Hindlimb muscle (tissue), 1 donor: Measurements from ENCODE around the gene IFNA2. TPM values are rescaled to one million over a fixed set of nuclear protein-coding genes. Genes with fewer than 3 reads are reported as not detected.
"Not testable (repeated sequence)": the region's sequence is repeated elsewhere in the genome, so short reads cannot be mapped to it uniquely, and the experiment has no call there.

ENCODE experiments used
- DNase-seq: peaks from one replicate; pipeline ENCODE4 v3.0.0-alpha.2; 2013
- polyA plus RNA-seq: library from polyadenylated mRNA; unstranded; fragments of 120-200 nt; gene quantifications from one replicate; pipeline ENCODE4 v1.2.1, GENCODE V29; 2013; ENCODE audit not compliant: insufficient read length

Gene IFNA2
- not detected for polyA plus RNA-seq

DNA sequence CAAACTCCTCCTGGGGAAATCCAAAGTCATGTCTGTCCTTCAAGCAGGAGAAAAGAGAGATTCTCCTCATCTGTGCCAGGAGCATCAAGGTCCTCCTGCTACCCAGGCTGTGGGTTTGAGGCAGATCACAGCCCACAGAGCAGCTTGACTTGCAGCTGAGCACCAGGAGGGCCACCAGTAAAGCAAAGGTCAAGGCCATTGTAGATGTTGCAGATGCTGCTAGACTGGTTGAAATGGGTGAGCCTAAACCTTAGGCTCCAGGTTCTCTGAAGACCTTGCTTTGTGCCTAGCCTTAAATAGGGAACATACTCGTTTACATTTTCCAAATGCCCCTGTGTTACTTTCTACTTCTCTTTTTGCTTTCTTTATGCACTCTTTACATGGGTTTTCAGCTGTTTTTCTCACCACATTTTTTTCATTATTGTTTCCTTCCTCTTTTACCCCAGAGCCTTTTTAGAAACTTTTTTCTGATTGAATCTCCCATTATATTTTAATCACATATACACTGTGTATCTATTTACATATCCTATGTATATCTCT is at the start of gene IFNA2:
Gene IFNA2 (minus strand): TSS at position 268 of the 540 bp plus-strand sequence. CDS start 69 bp downstream, at position 199.
- DNase-seq: no peak

DNA sequence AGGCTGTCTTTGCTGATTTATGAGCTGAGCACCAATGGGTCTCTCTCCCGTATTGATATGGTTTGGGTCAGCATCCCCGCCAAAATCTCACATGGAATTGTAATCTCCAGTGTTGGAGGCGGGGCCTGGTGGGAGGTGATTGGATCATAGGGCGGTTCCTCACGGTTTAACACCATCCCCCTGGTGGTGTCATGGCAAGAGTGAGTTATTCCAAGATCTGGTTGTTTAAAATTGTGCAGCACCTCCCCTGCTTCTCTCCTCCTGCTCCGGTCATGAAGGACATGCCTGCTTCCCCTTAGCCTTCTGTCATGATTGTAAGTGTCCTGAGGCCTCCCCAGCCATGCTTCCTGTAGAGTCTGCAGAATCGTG is 49.8 kb upstream of the IFNA2 start:
- not testable (repeated sequence) for DNase-seq

DNA sequence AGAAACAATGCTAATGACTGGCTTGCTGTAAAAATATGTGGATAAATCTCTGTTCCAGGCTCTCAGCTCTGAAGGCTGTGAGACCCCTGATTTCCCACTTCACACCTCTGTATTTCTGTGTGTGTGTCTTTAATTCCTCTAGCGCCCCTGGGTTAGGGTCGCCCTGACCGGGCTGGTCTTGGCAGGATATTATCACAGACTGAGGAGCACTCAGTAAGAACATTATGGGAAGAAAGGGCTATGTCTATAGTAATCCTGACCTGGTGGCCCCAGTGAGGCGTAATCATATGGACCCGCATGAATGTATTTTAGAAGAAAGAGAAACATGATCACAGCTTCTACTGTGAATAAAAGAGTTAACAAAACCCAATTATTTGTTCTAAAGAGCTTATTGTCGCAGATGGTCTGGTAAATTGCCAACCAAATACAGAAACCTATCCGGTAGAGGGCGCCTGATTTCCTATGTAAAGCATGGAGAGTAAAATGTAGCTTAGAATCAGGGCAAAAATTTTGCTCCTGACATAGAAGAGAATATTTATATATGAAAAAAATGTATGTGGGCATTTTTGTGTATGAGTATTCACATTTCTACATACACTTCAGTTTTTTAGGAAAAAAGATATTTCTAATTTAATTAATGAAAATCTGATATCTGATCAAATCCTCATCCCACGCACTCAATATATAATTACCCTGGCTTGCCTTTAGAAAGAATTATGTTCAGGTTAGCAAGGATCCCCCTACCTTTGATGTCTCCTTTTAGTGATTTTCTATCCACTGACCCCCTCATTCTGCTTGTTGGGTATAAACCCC is 49.2 kb upstream of the IFNA2 start:
- DNase-seq: peak; percentile 22

DNA sequence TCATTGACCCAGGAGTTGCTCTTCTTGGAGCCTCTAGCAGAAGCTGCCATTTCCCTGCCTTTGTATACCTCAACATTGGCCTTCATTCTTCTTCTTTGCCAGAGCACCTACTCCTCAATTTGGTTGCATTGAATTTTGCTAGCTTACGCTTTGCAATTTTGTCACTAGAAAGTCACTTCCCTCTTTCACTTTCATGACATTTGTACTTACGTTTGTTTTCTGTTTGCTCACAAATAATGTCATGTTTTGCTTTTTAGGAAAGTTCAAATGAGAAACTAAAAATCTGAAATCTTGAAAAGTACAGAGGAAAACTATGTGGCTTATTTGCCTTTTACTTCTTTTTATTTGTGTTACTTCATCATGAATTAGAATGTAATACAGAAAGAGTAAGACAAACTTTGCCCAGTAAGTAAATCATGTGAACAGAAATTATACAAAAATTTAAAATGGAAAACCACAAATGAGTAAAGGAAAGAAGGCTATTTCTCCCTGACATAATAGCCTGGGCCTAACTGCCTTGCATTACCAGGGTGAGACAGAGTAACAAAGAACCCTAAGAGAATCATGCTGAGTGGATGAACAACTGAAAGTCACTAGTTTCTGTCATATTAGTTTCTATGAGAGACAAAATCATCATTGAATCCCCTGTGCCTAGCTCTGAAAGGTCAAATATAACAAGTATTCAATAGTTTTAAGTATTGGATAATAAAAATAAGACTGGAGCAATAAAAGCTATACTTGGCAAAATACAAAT is 47.7 kb upstream of the IFNA2 start:
- no peak for DNase-seq

DNA sequence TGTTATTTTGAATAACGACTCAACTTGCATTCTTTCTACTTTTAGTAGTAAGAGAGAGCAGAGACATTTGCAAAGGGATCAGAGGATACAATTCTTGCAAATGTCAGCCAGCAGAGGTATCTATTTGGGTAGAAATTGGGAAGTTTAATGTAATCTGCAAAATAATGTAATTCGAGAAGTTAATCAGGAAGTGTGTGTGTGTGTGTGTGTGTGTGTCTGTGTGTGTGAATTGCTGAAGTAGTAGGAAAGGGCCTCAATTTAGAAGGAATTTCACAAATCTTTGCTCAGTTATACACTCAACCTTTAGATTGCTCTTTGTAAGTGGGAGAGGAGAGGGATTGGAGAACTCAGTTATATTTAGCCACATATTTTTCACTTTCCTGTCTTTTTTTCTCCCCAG is 44.0 kb upstream of the IFNA2 start:
- no peak for DNase-seq

DNA sequence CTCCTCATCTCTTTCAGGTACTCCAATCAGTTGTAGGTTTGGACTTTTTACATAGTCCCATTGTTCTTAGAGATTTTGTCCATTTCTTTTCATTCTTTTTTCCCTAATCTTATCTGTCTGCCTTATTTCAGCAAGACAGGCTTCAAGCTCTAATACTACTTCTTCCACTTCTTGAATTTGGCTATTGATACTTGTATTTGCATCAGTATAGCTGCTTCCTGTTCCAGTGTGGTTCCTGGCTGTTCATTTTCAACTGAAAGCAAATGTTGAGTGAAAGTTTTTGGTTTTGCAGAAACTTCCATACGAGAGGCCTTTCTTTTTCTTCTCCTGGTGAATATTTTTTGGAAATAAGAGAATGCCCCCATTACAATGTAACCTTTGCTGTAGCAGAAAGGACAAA is 43.0 kb upstream of the IFNA2 start:
- no peak for DNase-seq

DNA sequence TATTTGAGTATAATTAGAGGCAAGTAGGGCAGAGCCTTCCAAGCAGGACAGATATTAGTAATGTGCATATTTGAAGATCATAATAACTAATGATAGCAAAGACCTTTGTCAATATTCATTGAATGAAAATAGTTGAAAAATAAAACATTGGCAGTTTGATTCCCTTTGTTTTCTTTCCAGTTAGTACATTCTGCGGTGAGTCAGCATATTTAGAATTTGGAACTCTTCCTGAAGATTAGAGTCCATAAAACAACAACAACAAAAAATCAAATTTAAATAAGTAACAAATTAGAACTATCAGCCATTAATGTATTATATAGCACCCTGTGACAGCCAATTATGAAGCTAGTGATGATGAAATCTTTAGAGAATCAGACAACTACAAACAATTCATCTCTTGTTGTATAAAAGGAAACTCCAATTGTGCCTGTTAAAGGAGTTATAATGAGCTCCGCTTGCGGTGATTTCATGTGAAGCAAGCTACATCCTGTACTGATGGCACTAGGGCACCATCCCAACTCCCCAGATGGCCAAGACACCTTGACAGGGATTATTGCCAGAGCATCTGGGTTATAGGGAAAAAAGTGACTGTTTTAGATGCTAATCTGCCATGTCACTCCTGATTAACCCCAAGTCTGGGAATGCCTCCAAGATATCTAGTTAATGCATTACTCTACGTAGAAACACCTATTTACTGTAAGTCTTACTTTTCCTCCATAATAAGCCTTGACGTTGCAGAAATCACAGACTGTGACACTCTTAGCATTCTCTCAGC is 30.5 kb upstream of the IFNA2 start:
- no peak for DNase-seq

DNA sequence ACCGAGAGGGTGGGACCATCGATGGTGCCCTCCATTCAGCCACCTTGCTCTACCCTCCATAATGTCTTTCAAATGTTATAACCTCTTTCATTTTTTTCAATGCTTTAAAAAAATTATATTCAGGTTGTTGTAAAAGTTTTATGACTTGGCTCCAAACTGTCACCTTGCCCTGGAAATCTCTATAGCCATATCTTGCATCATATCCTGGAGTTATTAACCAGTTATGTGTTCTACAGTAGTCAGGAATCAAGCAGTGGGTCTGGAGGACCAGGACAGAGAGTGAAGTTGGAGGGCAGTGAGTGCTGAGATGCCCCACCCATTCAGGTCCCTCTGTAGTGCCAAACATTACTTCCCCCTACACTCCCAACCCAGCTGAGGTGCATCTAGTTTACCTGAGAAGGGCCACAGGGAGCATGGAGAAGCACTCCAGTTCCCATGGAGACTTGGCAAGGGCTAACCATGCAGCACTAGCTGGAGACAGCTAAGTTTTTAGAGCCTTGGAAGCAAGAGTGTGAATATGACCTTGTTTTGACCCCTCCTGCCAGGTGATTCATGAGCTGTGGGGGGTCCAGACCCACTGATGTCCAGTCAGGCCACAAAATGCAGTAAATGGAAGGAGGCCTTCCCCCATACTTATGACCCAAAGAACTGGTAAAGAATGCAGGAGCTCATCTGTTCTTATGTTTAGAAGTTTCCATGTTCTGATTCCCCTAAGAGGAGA is 29.2 kb upstream of the IFNA2 start:
- DNase-seq: no peak

DNA sequence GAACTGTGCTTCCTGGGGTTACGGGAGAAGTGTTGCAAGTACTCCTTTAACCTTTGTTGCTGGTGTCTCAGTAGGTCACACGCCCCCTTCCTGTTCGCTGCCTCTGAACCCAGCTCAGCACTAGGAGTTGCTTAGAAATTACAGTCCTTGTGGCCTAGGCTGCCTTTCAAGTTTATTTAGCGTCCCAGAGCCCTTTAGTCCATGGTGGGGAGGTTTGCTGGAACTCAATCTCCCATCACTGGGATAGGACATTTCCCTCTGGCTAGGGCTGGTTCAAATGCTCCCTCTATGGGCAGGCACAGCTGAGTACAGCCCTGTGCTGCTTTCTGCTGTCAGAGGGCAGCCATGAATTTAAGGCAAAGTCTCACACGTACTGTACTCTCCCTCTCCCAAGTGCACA is 28.4 kb upstream of the IFNA2 start:
- no peak for DNase-seq

DNA sequence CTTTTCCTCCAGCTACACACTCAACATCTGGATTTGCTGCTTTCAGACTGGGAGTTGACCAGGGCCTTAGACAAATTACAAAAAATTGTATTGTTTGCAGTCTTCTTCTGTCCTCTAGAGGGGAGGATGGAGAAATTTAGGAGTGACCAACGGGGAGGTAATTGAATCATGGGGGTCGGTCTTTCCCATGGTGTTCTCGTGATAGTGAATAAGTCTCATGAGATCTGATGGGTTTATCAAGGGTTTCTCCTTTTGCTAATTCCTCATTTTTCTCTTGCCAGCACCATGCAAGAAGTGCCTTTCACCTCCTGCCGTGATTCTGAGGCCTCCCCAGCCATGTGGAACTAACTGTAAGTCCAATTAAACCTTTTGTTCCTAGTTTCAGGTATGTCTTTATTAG is 28.0 kb upstream of the IFNA2 start:
- DNase-seq: no peak

DNA sequence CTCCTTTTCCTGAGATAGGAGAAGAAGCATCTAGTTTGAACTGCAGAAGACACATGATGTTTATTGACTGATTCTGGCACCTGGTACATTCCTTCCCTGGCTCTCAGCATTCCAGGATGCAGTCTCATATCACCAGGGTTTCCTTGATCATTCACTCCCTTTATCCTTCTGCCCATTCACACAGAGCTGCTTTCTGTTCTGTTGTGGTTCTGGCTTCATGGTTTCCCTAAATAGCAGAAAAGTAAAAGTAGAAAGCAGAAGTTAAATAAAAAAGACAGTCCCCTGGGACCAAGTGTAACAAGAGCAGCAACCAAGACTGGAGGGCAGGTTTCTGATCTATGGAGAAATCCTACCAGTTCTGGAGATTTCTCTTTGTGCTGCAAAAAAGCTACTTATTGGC is 26.9 kb upstream of the IFNA2 start:
- no peak for DNase-seq

DNA sequence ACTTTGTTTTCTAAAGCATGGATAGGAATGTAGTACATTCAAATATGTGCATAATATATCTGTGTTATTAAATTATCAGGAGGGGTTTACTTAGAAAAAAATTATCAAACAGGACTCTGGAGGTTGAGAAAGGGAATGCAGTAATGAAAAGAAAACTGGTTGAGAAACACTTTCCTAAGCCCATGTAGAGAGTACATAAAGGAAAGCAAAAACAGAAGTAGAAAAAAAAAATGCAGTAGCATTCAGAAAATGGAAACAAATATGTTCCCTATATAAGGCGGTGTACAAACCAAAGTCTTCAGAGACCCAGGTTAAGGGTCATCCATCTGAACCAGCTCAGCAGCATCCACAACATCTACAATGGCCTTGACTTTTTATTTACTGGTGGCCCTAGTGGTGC is 23.6 kb upstream of the IFNA2 start, which contains the start of gene IFNA8:
Gene IFNA8 (plus strand): TSS at position 301 of the 400 bp plus-strand sequence. CDS start 60 bp downstream, at position 361.
- no peak for DNase-seq

DNA sequence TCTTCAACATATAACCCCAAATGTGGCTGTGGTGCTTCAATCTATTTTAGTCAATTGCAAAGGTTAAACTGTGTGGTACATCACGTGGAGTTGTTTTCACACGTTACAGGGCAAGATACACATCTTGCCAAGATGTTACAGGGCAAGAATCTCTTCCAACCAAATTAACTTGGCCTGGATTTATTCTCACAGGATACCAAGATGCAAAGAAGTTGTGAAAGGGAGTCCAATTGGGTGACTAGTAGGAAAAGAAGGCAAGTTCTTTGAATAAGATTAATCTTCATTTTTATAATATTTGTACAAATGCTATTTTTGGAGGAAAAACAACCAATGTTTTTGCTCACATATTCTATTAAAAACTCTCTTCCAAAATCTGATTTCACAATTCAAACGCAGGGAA is 18.9 kb upstream of the IFNA2 start:
- DNase-seq: no peak

DNA sequence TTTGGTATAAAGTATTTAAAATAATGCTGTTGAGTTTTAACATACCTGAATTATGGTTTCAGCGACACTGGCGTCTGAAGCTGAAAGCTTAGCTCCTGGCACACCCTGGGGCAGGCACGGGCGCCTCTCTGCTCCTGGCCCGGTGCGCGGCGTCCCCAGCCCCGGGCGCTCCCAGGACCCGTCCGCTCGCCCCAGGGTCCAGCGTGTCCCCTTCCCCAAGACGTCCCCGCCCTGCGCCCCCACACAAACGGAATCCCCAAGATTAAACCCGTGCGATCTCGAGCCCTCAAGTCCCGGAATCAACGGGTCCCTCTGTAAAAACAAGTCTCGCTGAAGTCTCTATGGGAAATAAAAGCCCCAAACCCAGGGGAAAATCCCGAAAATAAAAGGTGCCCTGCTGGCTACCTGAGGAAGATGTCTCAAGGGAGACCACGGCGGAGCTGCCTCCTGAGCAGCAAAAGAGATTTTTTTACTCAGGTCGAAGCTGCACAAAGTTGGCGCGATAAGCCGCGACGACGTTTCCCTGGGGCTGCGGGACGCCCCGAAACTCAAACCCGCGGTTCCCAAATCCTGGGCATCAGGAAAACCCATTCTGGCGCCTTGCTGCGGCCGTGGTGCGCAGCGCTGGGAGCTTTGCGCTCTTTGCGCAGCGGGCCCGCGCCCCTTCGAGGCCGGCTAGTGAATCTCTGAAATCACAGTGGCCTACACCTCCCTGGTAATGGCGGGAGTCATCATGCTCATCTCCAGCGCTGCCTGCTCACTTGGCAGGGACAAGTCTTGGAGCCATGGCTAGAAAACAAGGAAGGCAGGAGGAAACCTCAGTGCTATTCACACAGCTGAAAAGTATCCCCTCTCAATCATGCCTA is 17.4 kb upstream of the IFNA2 start:
- DNase-seq: peak; percentile 23

DNA sequence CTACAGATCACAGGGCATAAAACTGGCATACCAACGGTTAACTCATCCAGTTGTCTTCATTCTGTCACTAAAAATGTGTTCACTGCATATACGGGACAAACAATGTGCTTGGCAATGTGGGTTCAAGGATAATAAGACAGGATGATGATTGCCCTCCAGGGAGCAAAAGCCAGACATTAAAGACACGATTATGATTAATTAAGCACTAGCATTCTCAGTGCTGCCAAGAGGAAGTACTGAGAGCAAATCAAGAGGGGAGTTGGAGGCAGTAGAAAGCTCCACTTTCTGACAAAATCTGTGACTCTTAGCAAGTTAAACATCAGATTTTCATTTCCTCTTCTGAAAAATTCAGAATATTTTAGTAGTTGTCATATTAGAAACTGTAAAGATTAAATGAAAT is 14.8 kb upstream of the IFNA2 start:
- DNase-seq: no peak

DNA sequence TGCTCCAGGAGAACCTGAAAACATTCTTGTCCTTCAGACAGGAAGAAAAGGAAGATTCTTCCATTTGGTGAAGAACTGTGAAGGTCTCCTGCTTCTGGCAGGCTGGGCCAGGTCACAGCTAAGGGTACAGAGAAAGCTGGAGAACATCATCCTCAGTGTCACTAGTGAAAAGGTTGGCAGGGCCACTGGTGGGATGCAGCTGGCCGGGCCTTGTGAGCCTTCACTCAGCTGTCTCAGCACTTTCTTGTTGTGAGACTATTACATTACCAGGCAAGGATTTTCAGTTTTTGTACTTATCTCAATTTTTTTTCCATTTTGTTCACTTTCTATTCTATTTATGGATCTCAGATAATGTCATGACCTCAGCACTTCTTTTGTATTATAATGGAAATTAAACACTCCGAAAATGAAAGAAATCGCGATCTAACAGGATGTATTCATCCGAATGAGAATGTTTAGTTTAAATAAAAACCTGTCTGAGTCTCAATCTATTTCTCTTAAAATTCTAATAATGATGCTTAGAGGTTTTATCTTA is 13.8 kb upstream of the IFNA2 start:
- no peak for DNase-seq

DNA sequence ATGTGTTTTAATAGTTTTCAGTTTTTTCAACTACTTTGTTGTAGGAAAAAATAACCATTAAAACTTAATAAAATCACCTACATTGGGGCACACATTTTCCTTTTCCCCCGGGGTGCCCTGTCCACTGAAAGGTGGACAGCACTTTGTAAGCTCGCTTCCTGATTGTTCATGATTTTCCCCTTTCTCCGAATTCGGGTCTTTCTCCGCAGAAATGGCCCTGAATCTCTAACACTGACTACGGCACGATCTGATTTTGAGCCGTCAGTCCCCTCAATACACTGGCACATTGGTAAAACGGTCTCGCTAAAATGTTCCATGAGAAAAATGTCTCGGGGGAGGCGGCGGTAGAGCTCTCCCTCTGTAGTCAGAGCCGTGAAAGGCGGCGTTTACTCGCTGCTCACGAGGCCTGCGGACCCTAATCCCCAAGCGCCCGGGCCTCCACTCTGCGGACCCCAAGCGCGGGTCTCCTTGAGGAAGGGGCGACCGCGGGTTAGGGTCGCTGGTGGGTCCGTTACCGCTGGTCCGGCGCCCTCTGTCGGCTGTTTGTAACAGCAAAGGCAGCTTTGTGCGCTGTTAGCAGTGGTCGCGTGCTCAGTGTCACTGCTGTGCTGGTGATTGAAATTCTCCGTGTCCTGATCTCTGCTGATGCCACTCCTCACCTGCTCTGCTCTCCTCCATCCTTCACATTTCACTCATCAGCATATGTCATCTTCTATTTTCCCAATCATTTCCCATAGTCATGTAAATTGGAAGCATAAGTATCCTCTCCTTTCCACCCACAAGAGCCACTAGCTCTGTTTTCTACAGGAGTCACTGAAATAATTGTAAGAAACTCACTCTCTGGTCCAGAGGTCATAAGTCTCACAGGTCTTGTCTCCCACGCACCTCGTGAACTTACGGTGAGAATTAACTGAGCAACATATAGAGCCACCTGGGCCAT is 10.8 kb upstream of the IFNA2 start:
- DNase-seq: peak; percentile 26

DNA sequence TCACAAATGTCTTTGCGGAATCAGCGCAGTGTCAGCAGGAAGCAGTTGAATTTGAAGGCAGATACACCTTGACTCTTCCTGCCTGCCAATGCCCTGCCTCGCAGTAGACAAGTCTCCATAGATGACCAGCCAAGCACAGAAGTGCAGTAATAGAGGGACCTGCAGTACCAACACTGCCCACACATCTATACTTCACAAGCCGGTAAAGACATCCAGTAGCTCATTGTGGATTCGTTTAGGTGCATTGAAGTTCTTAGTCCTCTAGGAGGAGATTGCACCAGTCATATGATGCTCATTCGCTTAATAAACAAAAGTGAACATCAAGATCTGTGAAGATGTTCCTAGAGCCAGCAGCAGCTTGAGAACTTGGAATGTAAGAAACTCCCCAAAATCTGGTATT is 7.1 kb upstream of the IFNA2 start:
- no peak for DNase-seq

DNA sequence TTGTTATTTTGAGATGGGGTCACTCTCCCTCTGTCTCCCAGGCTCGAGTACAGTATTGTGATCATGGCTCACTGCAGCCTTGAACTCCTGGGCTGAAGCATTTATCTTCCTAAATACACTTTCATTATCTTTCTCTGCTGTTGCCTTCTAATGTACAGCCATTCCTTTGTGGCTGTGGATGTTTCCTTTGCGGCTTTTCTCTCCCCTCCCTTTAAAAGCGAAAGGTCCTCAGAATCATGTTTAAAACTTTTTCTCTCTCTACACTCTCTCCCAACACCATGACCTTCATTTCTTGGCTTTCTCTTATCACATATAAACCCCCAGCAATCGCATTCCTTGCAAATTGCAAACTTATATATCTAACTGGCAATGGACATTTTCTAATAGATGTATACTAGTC is 1.6 kb downstream of the IFNA2 start:
- no peak for DNase-seq
